Adrenal gland (tissue), 5 donors: ENCODE measurements around the gene ANXA10.
A peak's percentile ranks its signal among the peaks of the same experiment; 100 is the strongest.

Experiments
- CTCF ChIP-seq, 6 experiments: fragments of 450-650 bp in 4 of 6; fragments of 200-600 bp in 2 of 6; sonication (generic) in 1 of 6; IDR thresholded peaks; 1 replicate in 5 of 6; 2 replicates in 1 of 6; pipeline versions ENCODE4 v1.5.1 to v1.8.0; 2016 to 2021; ENCODE audit warnings: antibody characterized with exemption in 6 of 6, mild to moderate bottlenecking in 2 of 6, moderate library complexity in 1 of 6
- POLR2A ChIP-seq, 2 donors: fragments of 450-650 bp; IDR thresholded peaks; one replicate each; pipeline ENCODE4 v1.6.1; 2017; ENCODE audit warnings: antibody characterized with exemption in 2 of 2, mild to moderate bottlenecking in 2 of 2, moderate library complexity in 1 of 2
- donor health status: DM: no; HTN: no; CAD: no.

- TF ChIP-seq CTCF (IDR thresholded peaks at IDR 0.05) (peak; percentile 62 to 85 (median 72)), POLR2A (IDR thresholded peaks at IDR 0.05) (no peak)
These were observed 15.2 kb upstream of the ANXA10 start for GRCh38 chr4:168076989-168077725.
